Stomach (tissue), 4 donors: Measurements from ENCODE around the gene BTF3L4.

ENCODE experiments used
- EP300 ChIP-seq: sonication (generic); formaldehyde crosslinking; IDR thresholded peaks from one replicate; pipeline ENCODE4 v1.6.1; 2017; ENCODE audit warnings: antibody characterized with exemption
- POLR2A ChIP-seq, 4 donors: fragments of 450-650 bp; IDR thresholded peaks; one replicate each; pipeline ENCODE4 v1.6.1; 2016; ENCODE audit warnings: antibody characterized with exemption in 4 of 4, control low read depth in 2 of 4, mild to moderate bottlenecking in 1 of 4, moderate library complexity in 1 of 4
- POLR2AphosphoS5 ChIP-seq, 3 donors: sonication (generic); formaldehyde crosslinking; IDR thresholded peaks; one replicate each; pipeline ENCODE4 v1.6.1; 2016; ENCODE audit warnings: antibody characterized with exemption in 3 of 3
- TF ChIP-seq, protein P1 (sequence below), 7 experiments: fragments of 450-650 bp in 4 of 7; fragments of 200-600 bp in 3 of 7; sonication (generic) in 3 of 7; IDR thresholded peaks; one replicate each; pipeline ENCODE4 v1.5.1; 2016 to 2019; ENCODE audit warnings: antibody characterized with exemption in 7 of 7, control low read depth in 2 of 7, mild to moderate bottlenecking in 1 of 7

DNA sequence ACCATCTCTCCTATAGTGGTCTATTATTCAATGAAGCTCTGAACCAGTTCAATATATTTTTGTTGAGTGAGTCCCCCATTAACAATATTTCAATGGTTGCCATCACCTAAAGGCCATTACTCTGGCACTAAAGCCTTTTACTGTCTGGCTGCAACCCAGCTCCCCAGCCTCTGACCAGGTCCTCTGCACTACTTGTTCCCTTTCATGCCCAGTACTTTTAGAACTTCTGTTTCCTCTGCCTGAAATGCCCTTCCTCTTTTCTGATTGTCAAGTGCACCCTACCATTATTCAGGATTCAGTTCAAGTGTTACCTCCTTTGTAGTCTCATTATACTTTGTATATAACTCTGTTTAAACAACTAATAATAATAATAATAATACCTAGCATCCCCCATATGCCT lies 55.4 kb downstream of the BTF3L4 start:
- TF ChIP-seq, protein P1, sequence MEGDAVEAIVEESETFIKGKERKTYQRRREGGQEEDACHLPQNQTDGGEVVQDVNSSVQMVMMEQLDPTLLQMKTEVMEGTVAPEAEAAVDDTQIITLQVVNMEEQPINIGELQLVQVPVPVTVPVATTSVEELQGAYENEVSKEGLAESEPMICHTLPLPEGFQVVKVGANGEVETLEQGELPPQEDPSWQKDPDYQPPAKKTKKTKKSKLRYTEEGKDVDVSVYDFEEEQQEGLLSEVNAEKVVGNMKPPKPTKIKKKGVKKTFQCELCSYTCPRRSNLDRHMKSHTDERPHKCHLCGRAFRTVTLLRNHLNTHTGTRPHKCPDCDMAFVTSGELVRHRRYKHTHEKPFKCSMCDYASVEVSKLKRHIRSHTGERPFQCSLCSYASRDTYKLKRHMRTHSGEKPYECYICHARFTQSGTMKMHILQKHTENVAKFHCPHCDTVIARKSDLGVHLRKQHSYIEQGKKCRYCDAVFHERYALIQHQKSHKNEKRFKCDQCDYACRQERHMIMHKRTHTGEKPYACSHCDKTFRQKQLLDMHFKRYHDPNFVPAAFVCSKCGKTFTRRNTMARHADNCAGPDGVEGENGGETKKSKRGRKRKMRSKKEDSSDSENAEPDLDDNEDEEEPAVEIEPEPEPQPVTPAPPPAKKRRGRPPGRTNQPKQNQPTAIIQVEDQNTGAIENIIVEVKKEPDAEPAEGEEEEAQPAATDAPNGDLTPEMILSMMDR (IDR thresholded peaks at IDR 0.05) = no peak
- no peak for TF ChIP-seq POLR2A (IDR thresholded peaks at IDR 0.05)
- TF ChIP-seq POLR2AphosphoS5 (IDR thresholded peaks at IDR 0.05) = no peak
- TF ChIP-seq EP300 = no peak
